MCF 10A (cell line): Measurements from ENCODE around the gene ANKRD62. TPM values are rescaled to one million over a fixed set of nuclear protein-coding genes. Genes with fewer than 3 reads are reported as not detected.
"Not testable (repeated sequence)": the region's sequence is repeated elsewhere in the genome, so short reads cannot be mapped to it uniquely, and the experiment has no call there.

ENCODE experiments used
- BruUV-seq: library from RNA; stranded (reverse); fragments of 400-500 nt; replicated peaks from 2 replicates; lab custom pipeline; 2021; lab: Mats Ljungman, UMichigan
- CTCF ChIA-PET: fragments of 300-600 bp; sonication (Branson Sonifier 250); formaldehyde crosslinking; extraction: SDS; loops from one replicate; lab custom pipeline; 2021; ENCODE audit warnings: antibody characterized with exemption, inconsistent platforms; lab: Yijun Ruan, JAX
- POLR2A ChIA-PET: fragments of 300-600, 350-650 bp; sonication (Branson Sonifier 250); formaldehyde crosslinking; extraction: SDS; loops from one replicate; lab custom pipeline; 2020; ENCODE audit warnings: antibody characterized with exemption, inconsistent platforms; lab: Yijun Ruan, JAX
- DNase-seq: peaks from one replicate; pipeline ENCODE4 v3.0.0-alpha.2; 2018; ENCODE audit not compliant: unreplicated experiment
- H3K27ac Mint-ChIP-seq: one replicate; pipeline ENCODE4 v1.8.0; 2022; ENCODE audit warnings: mild to moderate bottlenecking, low read depth, mixed read lengths; ENCODE audit not compliant: unreplicated experiment
- H3K27me3 Mint-ChIP-seq: one replicate; pipeline ENCODE4 v1.8.0; 2022; ENCODE audit warnings: mixed read lengths; ENCODE audit not compliant: insufficient read depth, unreplicated experiment
- H3K36me3 Mint-ChIP-seq: one replicate; pipeline ENCODE4 v1.8.0; 2022; ENCODE audit warnings: mild to moderate bottlenecking, moderate library complexity, mixed read lengths; ENCODE audit not compliant: insufficient read depth, unreplicated experiment
- H3K4me1 Mint-ChIP-seq: one replicate; pipeline ENCODE4 v1.8.0; 2022; ENCODE audit warnings: mixed read lengths; ENCODE audit not compliant: insufficient read depth, unreplicated experiment
- H3K4me3 Mint-ChIP-seq: one replicate; pipeline ENCODE4 v1.8.0; 2022; ENCODE audit warnings: mild to moderate bottlenecking, moderate library complexity, mixed read lengths; ENCODE audit not compliant: unreplicated experiment
- H3K9me3 Mint-ChIP-seq: one replicate; pipeline ENCODE4 v1.8.0; 2022; ENCODE audit warnings: mixed read lengths; ENCODE audit not compliant: unreplicated experiment
- CTCF ChIP-seq: fragments of 200-600 bp; IDR thresholded peaks from one replicate; pipeline ENCODE4 v1.8.0; 2022; ENCODE audit warnings: antibody characterized with exemption, mild to moderate bottlenecking; ENCODE audit not compliant: unreplicated experiment
- intact Hi-C: fragments of 100-400 bp; cut with micrococcal nuclease; formaldehyde crosslinking; loops from 2 replicates; pipeline ENCODE4 v1.14.1; 2022
- total RNA-seq: library from RNA; stranded (reverse); gene quantifications from 2 replicates; pipeline ENCODE4 v1.2.3, GENCODE V29; 2022

ANKRD62 gene
- total RNA-seq, 1 experiment from 2014 or later: not detected

- DNase-seq: peak; percentile 22
- TF ChIP-seq CTCF: no peak
- Mint-ChIP-seq H3K36me3 (no peaks in the 10 kb centered on the region), H3K4me3 (no peak overlapping the region), H3K27me3 (no peaks in the 10 kb centered on the region), H3K9me3 (no peaks in the 10 kb centered on the region), H3K27ac (no peak overlapping the region), H3K4me1 (peaks cover 6% of the 10 kb centered on the region)
- CTCF ChIA-PET: interaction anchor here (0.6 to 0.9 kb wide), 2 partner anchors 122 to 148 kb away, joined by 3 to 5 read pairs; no protein-coding TSS in a partner anchor
- no TSS peak for BruUV-seq
- POLR2A ChIA-PET: interaction anchor here (0.8 kb wide), 1 partner anchor 36 kb away, joined by 4 read pairs; no protein-coding TSS in a partner anchor
- intact Hi-C loops: no loop called here
Measured at GRCh38 chr18:12113999-12114646, 20.5 kb downstream of the ANKRD62 start.

- H3K36me3 Mint-ChIP-seq: no peaks in the 10 kb centered on the region
- ChIA-PET CTCF (no interaction called here), POLR2A (no interaction called here)
- no peaks in the 10 kb centered on the region for H3K4me1 Mint-ChIP-seq
- intact Hi-C loops: no loop called here
- H3K4me3 Mint-ChIP-seq: no peak overlapping the region
- H3K27ac Mint-ChIP-seq: no peak overlapping the region
- no TSS peak for BruUV-seq
- DNase-seq: no peak
- no peaks in the 10 kb centered on the region for H3K27me3 Mint-ChIP-seq
- no peaks in the 10 kb centered on the region for H3K9me3 Mint-ChIP-seq
- TF ChIP-seq CTCF: no peak
Measured at GRCh38 chr18:12119358-12119757, 25.7 kb downstream of the ANKRD62 start.

GRCh38 chr18:12121175-12122042 lies 27.8 kb downstream of the ANKRD62 start:
- ChIA-PET POLR2A (no interaction called here), CTCF (interaction anchor here (0.5 to 2.3 kb wide), 4 partner anchors 30 to 194 kb away, joined by 3 to 9 read pairs (median 4); no protein-coding TSS in a partner anchor)
- Mint-ChIP-seq H3K36me3 (no peaks in the 10 kb centered on the region), H3K27me3 (peaks cover 19% of the 10 kb centered on the region), H3K4me3 (no peak overlapping the region), H3K4me1 (no peaks in the 10 kb centered on the region), H3K9me3 (no peaks in the 10 kb centered on the region), H3K27ac (no peak overlapping the region)
- intact Hi-C loops: no loop called here
- peak; percentile 20 for DNase-seq
- no TSS peak for BruUV-seq
- peak; percentile 32 for TF ChIP-seq CTCF

DNA sequence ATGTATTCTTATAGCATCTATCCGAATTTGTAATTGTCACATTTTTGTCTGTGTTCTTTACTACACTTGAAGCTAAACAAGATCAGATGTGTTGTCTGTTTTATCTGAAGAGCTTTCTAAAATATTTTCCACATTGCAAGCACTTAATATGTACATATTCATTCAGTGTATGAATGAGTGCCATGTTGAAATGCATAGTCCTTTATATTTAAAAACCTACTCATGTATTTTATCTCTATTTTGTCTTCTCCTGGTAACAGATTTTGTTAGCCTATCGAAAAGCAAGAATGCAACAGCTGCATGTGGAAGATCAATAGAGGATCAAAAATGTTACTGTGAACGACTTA lies 28.4 kb downstream of the ANKRD62 start:
- intact Hi-C loops, BruUV-seq, H3K27ac Mint-ChIP-seq, POLR2A ChIA-PET, H3K4me1 Mint-ChIP-seq, DNase-seq, H3K4me3 Mint-ChIP-seq, H3K36me3 Mint-ChIP-seq, H3K9me3 Mint-ChIP-seq: not testable (repeated sequence)
- CTCF ChIA-PET: interaction anchor here (0.7 to 2.3 kb wide), 3 partner anchors 30 to 116 kb away, joined by 3 to 9 read pairs (median 4); no protein-coding TSS in a partner anchor
- H3K27me3 Mint-ChIP-seq: peaks cover 25% of the 10 kb centered on the region

GRCh38 chr18:12127647-12128046 lies 34.0 kb downstream of the ANKRD62 start:
- H3K27ac Mint-ChIP-seq, DNase-seq, BruUV-seq, H3K4me3 Mint-ChIP-seq, POLR2A ChIA-PET, H3K36me3 Mint-ChIP-seq, H3K9me3 Mint-ChIP-seq, intact Hi-C loops, CTCF ChIA-PET, H3K4me1 Mint-ChIP-seq: not testable (repeated sequence)
- peaks cover 42% of the 10 kb centered on the region for H3K27me3 Mint-ChIP-seq

DNA sequence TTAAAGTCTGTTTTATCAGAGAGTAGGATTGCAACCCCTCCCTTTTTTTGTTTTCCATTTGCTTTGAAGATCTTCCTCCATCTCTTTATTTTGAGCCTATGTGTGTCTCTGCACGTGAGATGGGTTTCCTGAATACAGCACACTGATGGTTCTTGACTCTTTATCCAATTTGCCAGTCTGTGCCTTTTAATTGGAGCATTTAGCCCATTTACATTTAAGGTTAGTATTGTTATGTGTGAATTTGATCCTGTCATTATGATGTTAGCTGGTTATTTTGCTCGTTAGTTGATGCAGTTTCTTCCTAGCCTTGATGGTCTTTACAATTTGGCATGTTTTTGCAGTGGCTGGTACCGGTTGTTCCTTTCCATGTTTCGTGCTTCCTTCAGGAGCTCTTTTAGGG lies 45.2 kb downstream of the ANKRD62 start:
- H3K4me3 Mint-ChIP-seq, CTCF ChIA-PET, H3K4me1 Mint-ChIP-seq, POLR2A ChIA-PET, H3K9me3 Mint-ChIP-seq, H3K36me3 Mint-ChIP-seq, DNase-seq, H3K27ac Mint-ChIP-seq, intact Hi-C loops, BruUV-seq: not testable (repeated sequence)
- H3K27me3 Mint-ChIP-seq: peaks cover 10% of the 10 kb centered on the region
